Activated CD4-positive, alpha-beta T cell treated with anti-CD3 and anti-CD28 coated beads for 24 hours (primary cell): Measurements from ENCODE around the gene PRDX1.
A peak's percentile ranks its signal among the peaks of the same experiment; 100 is the strongest.
"Not testable (repeated sequence)": the region's sequence is repeated elsewhere in the genome, so short reads cannot be mapped to it uniquely, and the experiment has no call there.

Source experiments
- DNase-seq, 2 donors: peaks; one replicate each; pipeline ENCODE4 v3.0.0-alpha.2; 2020; ENCODE audit warnings: low read depth in 2 of 2

Gene PRDX1

GRCh38 chr1:45503462-45504360, 18.0 kb downstream of the PRDX1 start:
- DNase-seq: no peak

- no peak for DNase-seq
Measured at GRCh38 chr1:45501505-45501859, 20.2 kb downstream of the PRDX1 start.

- no peak for DNase-seq
Measured at GRCh38 chr1:45499415-45499769, 22.3 kb downstream of the PRDX1 start.

GRCh38 chr1:45498279-45498678, 23.4 kb downstream of the PRDX1 start:
- no peak for DNase-seq

GRCh38 chr1:45493116-45493697, 28.5 kb downstream of the PRDX1 start:
- DNase-seq: peak in 1 of 2 donors; percentile 35

- no peak for DNase-seq
Measured at GRCh38 chr1:45492691-45493090, 29.0 kb downstream of the PRDX1 start.

- DNase-seq: no peak
Measured at GRCh38 chr1:45491487-45492260, 30.0 kb downstream of the PRDX1 start.

GRCh38 chr1:45490626-45491486, 30.8 kb downstream of the PRDX1 start, which contains the start of gene TESK2:
Gene TESK2 (minus strand): TSS chr1:45491163. CDS start chr1:45457785, 33,378 bp downstream.
- peak; percentile 84 to 86 for DNase-seq

GRCh38 chr1:45490121-45490625, 31.5 kb downstream of the PRDX1 start:
- no peak for DNase-seq

- DNase-seq: peak; percentile 18 to 29
Measured at GRCh38 chr1:45489379-45489778, 32.3 kb downstream of the PRDX1 start.

GRCh38 chr1:45488666-45489377, 32.9 kb downstream of the PRDX1 start:
- no peak for DNase-seq

- DNase-seq: no peak
Measured at GRCh38 chr1:45485949-45486348, 35.7 kb downstream of the PRDX1 start.

- no peak for DNase-seq
Measured at GRCh38 chr1:45479039-45479748, 42.5 kb downstream of the PRDX1 start.

GRCh38 chr1:45478121-45478814, 43.4 kb downstream of the PRDX1 start:
- DNase-seq: no peak

GRCh38 chr1:45477646-45478045, 44.0 kb downstream of the PRDX1 start:
- no peak for DNase-seq

- DNase-seq: not testable (repeated sequence)
Measured at GRCh38 chr1:45474194-45474593, 47.5 kb downstream of the PRDX1 start.

GRCh38 chr1:45473302-45473701, 48.4 kb downstream of the PRDX1 start:
- DNase-seq: no peak

GRCh38 chr1:45470306-45470798, 51.3 kb downstream of the PRDX1 start:
- DNase-seq: no peak

GRCh38 chr1:45467353-45467752, 54.3 kb downstream of the PRDX1 start:
- DNase-seq: not testable (repeated sequence)
